ENCODE data around the gene PRR15. TPM values are rescaled to one million over a fixed set of nuclear protein-coding genes. Genes with fewer than 3 reads are reported as not detected.

PRR15 gene
- total and polyA plus RNA-seq, 2 donors from 2014 or later = 21.2 to 27.5 TPM

DNA sequence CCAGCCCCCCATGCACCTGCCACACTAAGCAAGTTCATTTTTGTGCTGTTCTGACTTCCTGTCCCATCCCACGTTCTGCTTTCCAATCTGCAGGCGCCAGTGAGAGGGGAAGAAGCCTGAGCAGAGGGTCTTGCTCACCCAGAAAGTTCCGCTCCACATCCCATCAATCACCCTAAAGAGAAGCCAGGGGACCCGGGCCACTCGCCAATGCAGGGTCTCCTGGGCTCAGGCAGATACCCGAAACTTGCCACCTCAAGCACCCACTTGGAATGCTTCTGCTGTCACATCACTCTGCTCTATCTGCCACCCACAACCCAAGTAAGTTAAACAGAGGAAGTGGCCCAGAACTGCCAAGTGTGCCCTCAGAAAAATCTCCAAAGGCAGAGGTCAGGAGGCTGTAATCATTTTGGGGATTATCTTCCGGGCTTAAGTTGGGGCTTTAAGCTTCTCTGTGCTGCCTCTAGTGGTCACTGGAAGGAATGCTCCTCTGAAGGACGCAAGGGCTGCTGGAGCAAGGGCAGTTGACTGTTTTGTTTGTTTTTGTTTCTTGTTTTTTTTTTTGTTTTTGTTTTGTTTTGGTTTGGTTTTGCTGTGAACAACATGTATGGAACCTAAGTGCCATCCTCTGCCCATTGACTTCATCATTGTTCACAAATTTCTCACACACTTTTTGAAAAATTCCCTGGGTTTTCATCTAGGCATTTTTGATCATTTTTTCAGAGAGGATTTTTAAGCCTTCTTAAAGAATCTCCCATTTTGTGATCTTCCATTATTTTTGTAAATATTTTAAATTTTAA, 25.5 kb downstream of the PRR15 start:
- intact Hi-C loops (cut with DNase I) = no loop called here
- FAIRE-seq (no peak), DNase-seq (peak in 3 of 5 donors; percentile 17 to 50 (median 44))
- Histone ChIP-seq H3K9me3 (ENCODE audit: control insufficient read depth in 2 of 3, insufficient read depth in 1 of 3, low read length in 3 of 3) (no peaks in the 10 kb centered on the region), H3K27ac (ENCODE audit: low read depth in 2 of 2, low read length in 2 of 2) (no peak overlapping the region), H3K4me3 (ENCODE audit: low read length in 3 of 3) (no peak overlapping the region), H3K27me3 (ENCODE audit: control insufficient read depth, insufficient read depth, low read length) (no peaks in the 10 kb centered on the region), H3K36me3 (ENCODE audit: control insufficient read depth in 2 of 3, insufficient read depth in 3 of 3, low read length in 3 of 3) (no peaks in the 10 kb centered on the region), H3K9ac (ENCODE audit: low read length in 3 of 3) (no peak overlapping the region), H3K4me1 (ENCODE audit: control insufficient read depth in 2 of 3, insufficient read depth in 2 of 3, low read depth in 1 of 3, low read length in 3 of 3) (no peaks in the 10 kb centered on the region)
- TF ChIP-seq, protein P1, sequence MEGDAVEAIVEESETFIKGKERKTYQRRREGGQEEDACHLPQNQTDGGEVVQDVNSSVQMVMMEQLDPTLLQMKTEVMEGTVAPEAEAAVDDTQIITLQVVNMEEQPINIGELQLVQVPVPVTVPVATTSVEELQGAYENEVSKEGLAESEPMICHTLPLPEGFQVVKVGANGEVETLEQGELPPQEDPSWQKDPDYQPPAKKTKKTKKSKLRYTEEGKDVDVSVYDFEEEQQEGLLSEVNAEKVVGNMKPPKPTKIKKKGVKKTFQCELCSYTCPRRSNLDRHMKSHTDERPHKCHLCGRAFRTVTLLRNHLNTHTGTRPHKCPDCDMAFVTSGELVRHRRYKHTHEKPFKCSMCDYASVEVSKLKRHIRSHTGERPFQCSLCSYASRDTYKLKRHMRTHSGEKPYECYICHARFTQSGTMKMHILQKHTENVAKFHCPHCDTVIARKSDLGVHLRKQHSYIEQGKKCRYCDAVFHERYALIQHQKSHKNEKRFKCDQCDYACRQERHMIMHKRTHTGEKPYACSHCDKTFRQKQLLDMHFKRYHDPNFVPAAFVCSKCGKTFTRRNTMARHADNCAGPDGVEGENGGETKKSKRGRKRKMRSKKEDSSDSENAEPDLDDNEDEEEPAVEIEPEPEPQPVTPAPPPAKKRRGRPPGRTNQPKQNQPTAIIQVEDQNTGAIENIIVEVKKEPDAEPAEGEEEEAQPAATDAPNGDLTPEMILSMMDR (IDR thresholded peaks at IDR 0.05; ENCODE audit: borderline replicate concordance, extremely low read depth, insufficient read depth) = peak; percentile 72

DNA sequence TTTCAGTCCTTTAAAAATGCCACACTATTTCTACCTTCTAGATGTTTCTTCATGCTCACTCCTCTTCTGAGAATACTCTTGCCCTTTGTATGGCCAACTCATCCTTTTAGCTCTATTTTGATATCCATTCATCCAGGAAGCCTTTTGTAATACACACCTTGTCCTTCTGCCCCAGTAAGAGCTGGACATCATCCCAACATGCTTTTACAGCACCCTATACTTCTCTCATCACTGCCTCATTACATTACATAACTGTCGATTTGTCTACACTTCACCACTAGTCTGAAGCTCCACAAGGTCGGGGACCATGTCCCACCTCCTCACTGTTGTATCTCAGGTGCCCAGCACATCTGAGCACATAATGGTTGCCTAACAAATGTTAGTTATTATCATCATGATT, 29.2 kb downstream of the PRR15 start:
- no peak overlapping the region for H3K4me3 ChIP-seq (ENCODE audit: low read length in 3 of 3)
- H3K9me3 ChIP-seq (ENCODE audit: control insufficient read depth in 2 of 3, insufficient read depth in 1 of 3, low read length in 3 of 3) = no peaks in the 10 kb centered on the region
- intact Hi-C loops (cut with DNase I) = no loop called here
- H3K4me1 ChIP-seq (ENCODE audit: control insufficient read depth in 2 of 3, insufficient read depth in 2 of 3, low read depth in 1 of 3, low read length in 3 of 3) = no peaks in the 10 kb centered on the region
- FAIRE-seq (no peak), DNase-seq (no peak)
- H3K9ac ChIP-seq (ENCODE audit: low read length in 3 of 3) = no peak overlapping the region
- H3K27me3 ChIP-seq (ENCODE audit: control insufficient read depth, insufficient read depth, low read length) = no peaks in the 10 kb centered on the region
- H3K36me3 ChIP-seq (ENCODE audit: control insufficient read depth in 2 of 3, insufficient read depth in 3 of 3, low read length in 3 of 3) = no peaks in the 10 kb centered on the region
- TF ChIP-seq, protein P1 (IDR thresholded peaks at IDR 0.05; ENCODE audit: borderline replicate concordance, extremely low read depth, insufficient read depth) = no peak
- no peak overlapping the region for H3K27ac ChIP-seq (ENCODE audit: low read depth in 2 of 2, low read length in 2 of 2)

DNA sequence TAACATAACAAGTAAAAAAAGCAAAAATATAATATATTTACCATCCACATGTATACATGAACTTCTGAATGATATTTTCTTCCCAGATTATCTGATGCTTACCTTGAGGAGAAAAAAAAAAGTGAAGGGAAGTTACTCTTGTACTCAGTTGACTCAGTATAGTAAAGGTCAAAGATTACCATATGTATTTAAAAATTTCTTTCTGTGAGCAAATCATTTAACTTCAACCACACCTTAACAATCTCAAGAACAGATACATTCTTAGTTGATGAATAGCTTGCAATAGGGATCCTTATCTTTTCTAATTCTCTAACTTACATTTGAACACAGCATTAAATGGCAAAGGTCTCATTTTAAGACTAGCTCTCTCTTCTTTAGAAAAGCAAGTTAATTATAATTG, 29.8 kb downstream of the PRR15 start:
- Histone ChIP-seq H3K9ac (ENCODE audit: low read length in 3 of 3) (no peak overlapping the region), H3K4me1 (ENCODE audit: control insufficient read depth in 2 of 3, insufficient read depth in 2 of 3, low read depth in 1 of 3, low read length in 3 of 3) (no peaks in the 10 kb centered on the region), H3K27me3 (ENCODE audit: control insufficient read depth, insufficient read depth, low read length) (no peaks in the 10 kb centered on the region), H3K9me3 (ENCODE audit: control insufficient read depth in 2 of 3, insufficient read depth in 1 of 3, low read length in 3 of 3) (no peaks in the 10 kb centered on the region), H3K36me3 (ENCODE audit: control insufficient read depth in 2 of 3, insufficient read depth in 3 of 3, low read length in 3 of 3) (no peaks in the 10 kb centered on the region), H3K27ac (ENCODE audit: low read depth in 2 of 2, low read length in 2 of 2) (no peak overlapping the region), H3K4me3 (ENCODE audit: low read length in 3 of 3) (no peak overlapping the region)
- no peak for FAIRE-seq
- DNase-seq = no peak
- intact Hi-C loops (cut with DNase I) = no loop called here
- TF ChIP-seq, protein P1 (IDR thresholded peaks at IDR 0.05; ENCODE audit: borderline replicate concordance, extremely low read depth, insufficient read depth) = no peak

Measured in kidney (tissue), 14 donors.